B cell (primary cell): ENCODE measurements around the gene PCDH9. TPM values are rescaled to one million over a fixed set of nuclear protein-coding genes. Genes with fewer than 3 reads are reported as not detected.

ENCODE experiments used
- ATAC-seq: fragments of 200-7000 bp; cut with Tn5 transposase; one replicate; pipeline ENCODE4 v1.10.0; 2021; ENCODE audit warnings: low read depth, mild to moderate bottlenecking, moderate number of reproducible peaks, moderate library complexity
- CTCF ChIA-PET: fragments of 350-600 bp; sonication (Branson Sonifier 250); formaldehyde crosslinking; loops from one replicate; lab custom pipeline; 2021; ENCODE audit warnings: antibody characterized with exemption, inconsistent platforms; lab: Charles Lee
- POLR2A ChIA-PET: fragments of 350-600 bp; sonication (Branson Sonifier 250); formaldehyde crosslinking; loops from one replicate; lab custom pipeline; 2021; ENCODE audit warnings: antibody characterized with exemption; lab: Charles Lee
- DNase-seq: peaks from one replicate; pipeline ENCODE4 v3.0.0; 2013
- H2AFZ ChIP-seq: 2 replicates; pipeline ENCODE4 v1.6.1; 2012; ENCODE audit warnings: mild to moderate bottlenecking, low read depth, low read length; ENCODE audit not compliant: insufficient read depth, poor library complexity, severe bottlenecking
- H3K27ac ChIP-seq, 2 donors: 1 replicate in 1 of 2; 2 replicates in 1 of 2; pipeline ENCODE4 v1.5.1; 2012 to 2013; ENCODE audit warnings: low read length in 2 of 2, mild to moderate bottlenecking in 2 of 2, moderate library complexity in 1 of 2
- H3K27me3 ChIP-seq, 4 experiments: fragments of 200-600 bp in 1 of 4; sonication (generic) in 1 of 4; replicated peaks in 1 of 4; 1 replicate in 2 of 4; 2 replicates in 2 of 4; pipeline versions ENCODE4 v1.6.1 to v1.7.0; 2013 to 2016; ENCODE audit warnings: low read length in 3 of 4, mild to moderate bottlenecking in 2 of 4, mixed read lengths in 1 of 4, moderate library complexity in 1 of 4; ENCODE audit not compliant: insufficient read depth in 4 of 4, control insufficient read depth in 3 of 4; ENCODE audit errors: control extremely low read depth in 1 of 4
- H3K36me3 ChIP-seq, 2 experiments: replicated peaks in 1 of 2; 1 replicate in 1 of 2; 2 replicates in 1 of 2; pipeline versions ENCODE4 v1.6.1 to v1.7.1; 2013; ENCODE audit warnings: low read length in 1 of 2; ENCODE audit not compliant: insufficient read depth in 2 of 2, control insufficient read depth in 1 of 2; ENCODE audit errors: control extremely low read depth in 1 of 2, extremely low read depth in 1 of 2
- H3K4me1 ChIP-seq, 2 donors: fragments of 200-600 bp in 1 of 2; sonication (generic) in 1 of 2; 1 replicate in 1 of 2; 2 replicates in 1 of 2; pipeline versions ENCODE4 v1.5.1 to v1.6.1; 2013 to 2017; ENCODE audit warnings: low read length in 2 of 2; ENCODE audit not compliant: control insufficient read depth in 2 of 2, insufficient read depth in 2 of 2
- H3K4me2 ChIP-seq: replicated peaks from 2 replicates; pipeline ENCODE3; 2012; ENCODE audit warnings: mild to moderate bottlenecking, low read depth, low read length; ENCODE audit not compliant: poor library complexity, severe bottlenecking
- H3K4me3 ChIP-seq, 5 experiments: fragments of 200-600 bp in 1 of 5; sonication (generic) in 1 of 5; 1 replicate in 3 of 5; 2 replicates in 2 of 5; pipeline versions ENCODE4 v1.5.1 to v1.7.0; 2011 to 2016; ENCODE audit warnings: low read length in 4 of 5, mild to moderate bottlenecking in 4 of 5, low read depth in 2 of 5, control low read depth in 1 of 5, moderate library complexity in 1 of 5; ENCODE audit not compliant: insufficient read depth in 1 of 5; ENCODE audit errors: control extremely low read depth in 1 of 5, extremely low read depth in 1 of 5
- H3K79me2 ChIP-seq: fragments of 200-600 bp; sonication (generic); one replicate; pipeline ENCODE4 v1.6.0; 2016; ENCODE audit warnings: low read length; ENCODE audit not compliant: control insufficient read depth, insufficient read depth
- H3K9ac ChIP-seq: fragments of 200-600 bp; sonication (generic); 2 replicates; pipeline ENCODE4 v1.6.1; 2017; ENCODE audit warnings: mild to moderate bottlenecking, low read length, moderate library complexity
- H3K9me3 ChIP-seq, 3 donors: one replicate each; pipeline versions ENCODE4 v1.6.1 to v1.7.1; 2013; ENCODE audit warnings: low read length in 2 of 3; ENCODE audit not compliant: control insufficient read depth in 2 of 3, insufficient read depth in 1 of 3; ENCODE audit errors: control extremely low read depth in 1 of 3
- H4K20me1 ChIP-seq: 2 replicates; pipeline ENCODE4 v1.6.0; 2012; ENCODE audit warnings: mild to moderate bottlenecking, low read length; ENCODE audit not compliant: insufficient read depth, control insufficient read depth, poor library complexity, severe bottlenecking
- H3K27ac Mint-ChIP-seq: one replicate; pipeline ENCODE4 v1.8.0; 2021; ENCODE audit warnings: mixed read lengths
- H3K27me3 Mint-ChIP-seq: one replicate; pipeline ENCODE4 v1.8.0; 2021; ENCODE audit warnings: mixed read lengths
- H3K4me1 Mint-ChIP-seq: one replicate; pipeline ENCODE4 v1.8.0; 2021; ENCODE audit warnings: mixed read lengths
- H3K4me3 Mint-ChIP-seq: one replicate; pipeline ENCODE4 v1.8.0; 2021; ENCODE audit warnings: mixed read lengths
- H3K9me3 Mint-ChIP-seq: one replicate; pipeline ENCODE4 v1.8.0; 2022; ENCODE audit warnings: mixed read lengths; ENCODE audit not compliant: insufficient read depth
- EZH2 ChIP-seq: IDR thresholded peaks from 2 replicates; pipeline ENCODE4 v1.6.1; 2012; ENCODE audit warnings: borderline replicate concordance, low read depth, mild to moderate bottlenecking, moderate library complexity, low read length; ENCODE audit not compliant: insufficient read depth, poor library complexity, severe bottlenecking
- WGBS: methylation state at CpG from one replicate; pipeline ENCODE4 v1.1.5; 2013; ENCODE audit warnings: missing lambda C conversion rate; ENCODE audit not compliant: insufficient coverage; 5-methylcytosine and 5-hydroxymethylcytosine counted together
- intact Hi-C: fragments of 100-400 bp; cut with micrococcal nuclease; formaldehyde crosslinking; loops from one replicate; pipeline ENCODE4 v1.10.0; 2022
- polyA plus RNA-seq: library from polyadenylated mRNA; depleted of rRNA; stranded (reverse); fragments of >200 nt; gene quantifications from 2 replicates; pipeline ENCODE4 v1.2.3, GENCODE V29; 2012
- total RNA-seq, 2 donors: library from RNA; stranded (reverse); fragments of 120-200 nt in 1 of 2; gene quantifications; 1 replicate in 1 of 2; 2 replicates in 1 of 2; pipeline versions ENCODE4 v1.2.3 to v1.2.4, GENCODE V29; 2013 to 2022
- TF ChIP-seq, protein P1 (sequence below): fragments of 200-600 bp; IDR thresholded peaks from one replicate; pipeline ENCODE4 v1.8.0; 2022; ENCODE audit warnings: antibody characterized with exemption, mild to moderate bottlenecking

PCDH9 gene
- total and polyA plus RNA-seq, 2 donors (not counting 1 experiment from before 2014, with no cell fraction given), result 13.1 to 21.8 TPM

DNA sequence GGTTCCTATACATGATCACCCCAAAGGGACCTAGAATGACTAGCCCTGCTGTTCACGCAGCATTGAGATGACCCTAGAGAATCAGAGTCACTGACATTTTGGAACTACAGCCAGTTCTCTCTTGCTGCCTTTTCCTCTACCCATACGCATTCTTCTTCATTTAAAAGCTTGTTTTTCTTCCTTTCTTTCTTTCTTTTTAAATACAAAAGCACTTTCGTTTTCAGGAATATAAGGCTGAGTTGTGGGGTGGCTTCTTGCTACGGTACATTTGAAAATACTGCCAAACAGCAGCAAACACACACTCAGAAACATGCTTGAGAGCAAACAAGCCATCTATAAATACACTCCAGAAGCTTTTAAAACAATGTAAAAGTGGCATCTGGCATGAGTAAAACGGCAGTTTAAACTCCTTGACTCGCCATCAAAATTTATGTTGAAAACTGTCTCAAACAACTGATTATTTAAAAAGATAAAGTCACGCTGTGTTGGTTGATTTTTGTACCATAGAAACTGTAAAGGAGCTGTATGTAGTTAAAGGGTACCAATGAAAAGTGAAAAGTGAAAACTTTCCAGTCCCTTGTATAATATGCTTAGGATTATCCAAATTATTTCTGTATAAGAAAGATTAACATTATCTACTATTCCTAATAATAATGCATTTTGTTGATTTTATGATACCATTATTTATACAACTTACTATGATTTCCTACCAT, 95.6 kb downstream of the PCDH9 start:
- Histone ChIP-seq H3K4me3 (peak overlapping the region in 3 of 5 experiments; percentile 16 to 42 (median 32)), H4K20me1 (no peaks in the 10 kb centered on the region), H3K79me2 (no peaks in the 10 kb centered on the region), H3K27me3 (no peaks in the 10 kb centered on the region), H3K4me2 (peak overlapping the region; percentile 65), H3K9me3 (no peaks in the 10 kb centered on the region), H3K4me1 (peaks cover 5 to 6% of the 10 kb centered on the region in 2 donors), H3K27ac (peak overlapping the region in 1 of 2 donors; percentile 40), H3K36me3 (no peaks in the 10 kb centered on the region), H3K9ac (peak overlapping the region; percentile 57), H2AFZ (peak overlapping the region; percentile 62)
- DNase-seq, result no peak
- ChIA-PET POLR2A (no interaction called here), CTCF (no interaction called here)
- intact Hi-C loops, result no loop called here
- Mint-ChIP-seq H3K27me3 (no peaks in the 10 kb centered on the region), H3K4me3 (peak overlapping the region; percentile 77), H3K4me1 (peaks cover 11% of the 10 kb centered on the region), H3K9me3 (no peaks in the 10 kb centered on the region), H3K27ac (no peak overlapping the region)
- WGBS, result 18% methylated on average over 1 of the region's 7 CpGs
- no peak for TF ChIP-seq EZH2
- TF ChIP-seq, protein P1, sequence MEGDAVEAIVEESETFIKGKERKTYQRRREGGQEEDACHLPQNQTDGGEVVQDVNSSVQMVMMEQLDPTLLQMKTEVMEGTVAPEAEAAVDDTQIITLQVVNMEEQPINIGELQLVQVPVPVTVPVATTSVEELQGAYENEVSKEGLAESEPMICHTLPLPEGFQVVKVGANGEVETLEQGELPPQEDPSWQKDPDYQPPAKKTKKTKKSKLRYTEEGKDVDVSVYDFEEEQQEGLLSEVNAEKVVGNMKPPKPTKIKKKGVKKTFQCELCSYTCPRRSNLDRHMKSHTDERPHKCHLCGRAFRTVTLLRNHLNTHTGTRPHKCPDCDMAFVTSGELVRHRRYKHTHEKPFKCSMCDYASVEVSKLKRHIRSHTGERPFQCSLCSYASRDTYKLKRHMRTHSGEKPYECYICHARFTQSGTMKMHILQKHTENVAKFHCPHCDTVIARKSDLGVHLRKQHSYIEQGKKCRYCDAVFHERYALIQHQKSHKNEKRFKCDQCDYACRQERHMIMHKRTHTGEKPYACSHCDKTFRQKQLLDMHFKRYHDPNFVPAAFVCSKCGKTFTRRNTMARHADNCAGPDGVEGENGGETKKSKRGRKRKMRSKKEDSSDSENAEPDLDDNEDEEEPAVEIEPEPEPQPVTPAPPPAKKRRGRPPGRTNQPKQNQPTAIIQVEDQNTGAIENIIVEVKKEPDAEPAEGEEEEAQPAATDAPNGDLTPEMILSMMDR, result no peak
- no peak for ATAC-seq

DNA sequence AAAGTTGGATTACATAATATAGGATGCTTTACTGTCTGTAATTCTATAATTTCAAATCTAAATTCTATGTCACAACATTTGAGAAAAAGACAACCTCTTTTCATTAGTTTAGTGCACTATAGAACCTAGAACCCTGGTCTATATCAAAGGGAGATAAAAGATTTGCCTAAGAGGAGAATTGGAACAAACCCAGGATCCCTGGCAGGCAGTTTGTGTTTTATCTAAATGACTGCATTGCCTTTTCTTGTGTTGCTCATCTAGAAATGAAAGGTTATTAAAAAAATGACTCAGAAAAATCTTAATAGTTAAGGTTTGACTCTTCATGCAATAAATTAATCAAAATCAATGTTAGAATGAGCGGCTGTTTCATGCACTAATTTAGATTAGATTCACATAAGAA, 96.7 kb downstream of the PCDH9 start:
- no peak for ATAC-seq
- H3K27ac Mint-ChIP-seq, result no peak overlapping the region
- H3K27me3 Mint-ChIP-seq, result no peaks in the 10 kb centered on the region
- Histone ChIP-seq H3K4me2 (no peak overlapping the region), H3K36me3 (no peaks in the 10 kb centered on the region), H3K9ac (no peak overlapping the region), H3K27me3 (no peaks in the 10 kb centered on the region), H2AFZ (no peak overlapping the region), H3K4me1 (peaks cover 5 to 6% of the 10 kb centered on the region in 2 donors), H3K4me3 (no peak overlapping the region), H3K79me2 (no peaks in the 10 kb centered on the region), H3K27ac (no peak overlapping the region), H3K9me3 (no peaks in the 10 kb centered on the region), H4K20me1 (no peaks in the 10 kb centered on the region)
- ChIA-PET POLR2A (no interaction called here), CTCF (no interaction called here)
- no CpG with 5 or more reads among the region's 1 CpG for WGBS
- H3K4me1 Mint-ChIP-seq, result peaks cover 7% of the 10 kb centered on the region
- no peak for TF ChIP-seq EZH2
- TF ChIP-seq, protein P1, result no peak
- intact Hi-C loops, result no loop called here
- no peak overlapping the region for H3K4me3 Mint-ChIP-seq
- H3K9me3 Mint-ChIP-seq, result no peaks in the 10 kb centered on the region
- no peak for DNase-seq
